ENCODE data around the gene GALT. TPM values are rescaled to one million over a fixed set of nuclear protein-coding genes. Genes with fewer than 3 reads are reported as not detected.

GALT gene
- 41.6 TPM for polyA plus RNA-seq (2012; ENCODE audit: insufficient read depth, insufficient read length)

- H3K4me3 ChIP-seq (ENCODE audit: low read length), result peak within 1 kb of the TSS; percentile 93
- DNase-seq (ENCODE audit: low read depth, low spot score), result peak; percentile 72
Measured at GRCh38 chr9:34646211-34647083, at the start of gene GALT. TSS of gene GALT (plus strand) at chr9:34646675. CDS start at chr9:34646705, 30 bp downstream.

DNA sequence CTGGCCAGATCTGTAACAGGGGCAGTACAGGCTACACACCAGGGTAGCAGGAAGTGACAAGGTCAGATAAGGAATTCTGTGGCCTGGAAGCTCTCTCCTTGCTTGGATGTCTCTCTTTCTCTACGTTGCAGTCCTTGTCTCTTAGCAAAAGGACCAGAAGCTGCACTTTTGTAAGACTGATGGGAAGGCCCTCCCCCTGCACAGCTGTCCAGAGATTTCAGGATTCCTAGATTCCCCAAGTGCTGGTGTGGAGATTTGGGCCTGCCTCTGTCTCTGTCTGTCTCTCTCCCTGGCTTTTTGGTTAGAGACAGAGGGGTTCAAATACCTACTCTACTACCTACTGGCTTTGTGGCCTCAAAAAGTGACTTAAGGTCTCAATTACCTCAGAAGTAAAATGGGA lies 46.9 kb upstream of the GALT start:
- no peak for DNase-seq (ENCODE audit: low read depth, low spot score)
- H3K4me3 ChIP-seq (ENCODE audit: low read length), result no peak overlapping the region

GRCh38 chr9:34600908-34601307 lies 45.6 kb upstream of the GALT start:
- no peak overlapping the region for H3K4me3 ChIP-seq (ENCODE audit: low read length)
- no peak for DNase-seq (ENCODE audit: low read depth, low spot score)

DNA sequence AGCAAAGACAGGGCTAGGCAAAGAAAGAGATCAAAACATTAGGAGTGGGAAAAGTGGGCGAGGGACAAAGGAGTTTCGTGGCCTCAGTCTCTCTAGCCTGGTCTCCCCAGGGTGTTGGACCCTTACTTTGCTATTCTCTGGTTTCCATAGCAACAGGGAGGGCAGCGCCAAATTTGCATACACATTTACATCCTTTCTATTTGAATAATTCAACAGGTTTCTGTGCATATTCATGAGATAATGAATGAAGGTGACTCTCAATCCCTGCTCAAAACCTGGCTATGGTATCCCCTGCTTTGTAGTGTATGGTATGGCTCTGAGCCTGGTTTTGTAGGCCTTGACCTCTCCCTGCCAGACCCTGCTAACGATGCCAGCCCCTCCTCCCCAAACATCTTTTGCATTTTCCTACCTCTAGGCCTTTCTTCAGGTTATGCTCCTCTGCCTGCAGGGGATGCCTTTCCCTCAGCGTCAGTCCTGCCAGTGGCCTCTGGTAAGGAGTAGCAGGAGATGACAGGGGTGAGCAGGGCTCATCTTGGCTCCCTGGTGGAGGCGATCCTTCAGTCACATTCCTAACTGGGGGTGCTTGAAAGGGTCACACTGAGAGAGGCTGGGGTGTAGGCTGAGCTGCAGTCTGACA lies 44.4 kb upstream of the GALT start:
- no peak overlapping the region for H3K4me3 ChIP-seq (ENCODE audit: low read length)
- DNase-seq (ENCODE audit: low read depth, low spot score), result no peak

- DNase-seq (ENCODE audit: low read depth, low spot score), result peak; percentile 62
Measured at GRCh38 chr9:34603610-34604231, 42.8 kb upstream of the GALT start.

DNA sequence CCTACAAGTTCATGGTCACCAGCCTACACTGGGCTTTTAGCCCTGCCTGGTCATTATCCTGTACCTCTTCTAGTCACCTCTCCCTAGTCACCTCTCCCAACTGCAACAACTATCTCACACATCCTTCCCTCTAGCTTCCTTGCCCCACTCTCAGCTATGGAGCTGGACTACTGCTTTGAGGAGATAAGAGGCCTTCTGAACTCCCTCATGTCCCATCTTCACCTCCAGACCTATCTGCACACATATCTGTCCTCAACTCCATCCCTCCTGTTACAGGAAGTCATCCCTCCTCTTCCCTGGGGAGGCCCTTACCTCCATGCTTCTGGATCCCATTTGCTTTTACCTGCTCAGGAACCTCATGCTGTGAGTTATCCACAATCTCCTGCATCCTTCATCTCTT lies 40.3 kb upstream of the GALT start:
- DNase-seq (ENCODE audit: low read depth, low spot score), result no peak
- no peak overlapping the region for H3K4me3 ChIP-seq (ENCODE audit: low read length)

More at GRCh38 chr9:34603610-34604231, 42.8 kb upstream of the GALT start:
- no peak overlapping the region for H3K4me3 ChIP-seq (ENCODE audit: low read length)

DNA sequence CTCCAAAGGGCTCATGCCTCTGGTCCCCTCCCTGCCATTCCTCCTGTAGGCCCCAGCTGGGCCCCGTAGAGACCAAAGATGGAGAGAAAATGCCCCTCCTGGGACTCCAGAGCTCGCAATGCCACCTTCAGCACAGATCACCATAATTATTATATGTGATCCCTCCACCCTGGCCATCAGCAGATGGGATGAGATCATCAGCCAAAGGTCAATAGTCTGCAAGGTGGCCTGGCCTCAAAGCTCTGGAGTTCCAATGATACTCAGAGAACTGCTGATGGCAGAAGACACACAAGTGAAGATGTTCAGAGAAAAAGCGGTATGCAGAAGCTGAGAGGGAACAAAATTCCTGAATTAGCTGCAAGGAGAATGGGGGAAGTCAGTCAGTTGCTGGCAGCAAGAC lies 39.6 kb upstream of the GALT start:
- no peak overlapping the region for H3K4me3 ChIP-seq (ENCODE audit: low read length)
- DNase-seq (ENCODE audit: low read depth, low spot score), result no peak

DNA sequence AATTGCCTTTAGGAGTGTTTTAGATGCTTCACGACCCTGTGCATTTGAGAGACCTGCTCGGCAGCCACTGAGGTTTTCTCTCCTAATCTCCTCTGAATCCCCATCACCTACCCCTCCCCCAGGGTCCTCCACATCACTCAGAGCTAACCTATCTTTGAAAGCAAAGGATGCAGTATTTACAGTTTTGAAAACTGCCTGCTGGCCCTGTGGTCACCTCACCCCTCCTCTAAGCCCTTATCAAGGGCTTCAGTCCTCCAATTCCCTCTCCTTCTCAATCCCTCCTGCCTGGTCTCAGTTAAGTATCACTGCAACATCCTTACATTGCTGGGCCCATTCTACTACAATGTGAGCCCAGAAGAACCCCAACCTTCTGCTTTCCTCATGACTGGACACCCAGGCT lies 39.1 kb upstream of the GALT start:
- DNase-seq (ENCODE audit: low read depth, low spot score), result no peak
- no peak overlapping the region for H3K4me3 ChIP-seq (ENCODE audit: low read length)

DNA sequence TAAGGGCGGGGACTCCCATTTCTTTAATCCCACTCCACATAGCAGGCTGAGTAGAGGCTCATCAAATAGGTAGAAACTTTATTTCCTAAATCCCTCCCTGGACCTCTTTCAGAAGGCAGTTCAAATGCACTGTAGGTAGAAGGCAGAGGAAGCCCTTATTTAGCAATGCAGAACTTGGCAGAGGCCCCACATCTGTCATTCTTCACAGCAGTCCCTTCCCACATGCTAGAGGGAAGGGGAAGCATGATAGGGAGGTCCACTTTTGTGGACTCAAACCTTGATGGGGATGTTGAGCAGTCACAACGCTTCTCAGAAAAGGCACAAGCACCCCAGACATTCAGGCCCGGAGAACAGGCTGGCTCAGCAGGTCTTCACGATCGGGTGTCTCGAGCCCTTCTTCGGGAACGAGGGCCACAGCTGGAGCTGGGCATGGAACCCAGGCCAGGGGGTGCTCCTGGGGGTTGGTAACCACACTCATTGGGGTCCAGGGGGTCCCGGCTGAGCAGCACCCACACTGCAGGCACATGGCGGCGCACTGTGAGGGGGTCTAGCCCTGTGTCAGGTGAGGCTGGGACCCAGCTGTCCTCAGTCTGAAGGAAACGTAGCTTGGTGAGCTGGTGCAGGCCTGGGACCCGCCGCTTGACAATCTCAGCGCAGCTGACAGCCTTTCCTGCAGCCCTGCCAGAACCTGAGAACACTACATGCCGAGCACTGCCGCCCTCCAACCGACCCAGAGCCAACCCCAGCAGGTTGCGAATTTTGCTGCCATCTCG lies 35.9 kb upstream of the GALT start:
- no peak for DNase-seq (ENCODE audit: low read depth, low spot score)
- peak overlapping the region; percentile 94 for H3K4me3 ChIP-seq (ENCODE audit: low read length)

- H3K4me3 ChIP-seq (ENCODE audit: low read length), result peak overlapping the region; percentile 94
- DNase-seq (ENCODE audit: low read depth, low spot score), result no peak
Measured at GRCh38 chr9:34611251-34611810, 35.1 kb upstream of the GALT start.

GRCh38 chr9:34611811-34612787 lies 34.4 kb upstream of the GALT start, which contains the start of gene RPP25L:
TSS of gene RPP25L (minus strand) at chr9:34612097. CDS start at chr9:34611296, 801 bp downstream.
- H3K4me3 ChIP-seq (ENCODE audit: low read length), result peak within 1 kb of the TSS; percentile 94
- DNase-seq (ENCODE audit: low read depth, low spot score), result peak; percentile 55

DNA sequence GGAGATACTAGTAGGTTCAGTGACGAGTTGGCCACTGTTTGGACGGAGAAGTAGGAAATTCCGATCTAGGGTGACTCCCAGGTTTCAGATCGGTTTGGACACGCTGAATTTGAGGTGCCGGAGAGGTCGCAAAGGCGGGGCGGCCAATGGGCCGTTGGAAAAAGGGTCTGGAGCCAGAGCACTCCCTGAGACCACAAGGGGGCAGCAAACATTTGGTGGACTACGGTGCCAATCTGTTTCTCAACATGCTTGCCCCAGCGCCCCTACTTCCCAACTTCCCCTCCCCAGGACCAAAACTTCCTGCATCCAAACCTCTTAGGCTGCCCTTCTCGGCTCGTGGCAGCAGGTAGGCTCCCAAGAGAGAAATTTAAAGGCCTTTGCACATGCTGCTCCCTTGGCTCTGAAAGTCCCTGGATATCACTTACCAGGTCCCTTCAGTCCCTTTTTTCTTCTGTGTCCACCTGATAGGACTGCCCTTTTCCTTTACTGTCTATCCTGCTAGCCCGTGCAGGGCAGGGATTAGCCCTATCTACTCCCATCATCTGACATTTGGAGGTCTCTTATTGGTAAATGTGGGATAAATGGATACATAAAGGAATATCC lies 33.6 kb upstream of the GALT start:
- H3K4me3 ChIP-seq (ENCODE audit: low read length), result peak overlapping the region; percentile 94
- peak; percentile 54 for DNase-seq (ENCODE audit: low read depth, low spot score)

DNA sequence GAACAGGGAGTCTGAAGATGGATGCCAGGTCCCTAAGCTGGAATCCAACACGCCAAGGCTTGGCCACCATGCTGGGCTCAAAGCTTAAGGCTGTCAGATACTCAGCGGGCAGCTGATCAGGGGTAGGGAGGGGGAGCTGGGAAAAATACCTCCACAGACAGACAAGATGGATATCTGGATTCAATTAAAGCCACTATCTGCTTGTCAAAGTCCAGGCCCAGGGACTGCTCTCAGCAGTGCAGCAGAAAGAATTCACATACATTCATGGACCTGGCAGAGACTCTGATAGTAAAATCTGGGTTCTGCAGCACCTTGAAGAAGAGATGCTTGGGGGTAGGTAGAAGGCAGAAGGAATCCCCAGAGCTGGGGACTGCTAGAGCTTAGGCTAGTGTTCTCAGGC lies 31.3 kb upstream of the GALT start:
- no peak for DNase-seq (ENCODE audit: low read depth, low spot score)
- no peak overlapping the region for H3K4me3 ChIP-seq (ENCODE audit: low read length)

GRCh38 chr9:34620061-34620994 lies 26.1 kb upstream of the GALT start, which contains the start of gene DCTN3:
TSS of gene DCTN3 (minus strand) at chr9:34620495. CDS start at chr9:34620464, 31 bp downstream.
- peak; percentile 95 for DNase-seq (ENCODE audit: low read depth, low spot score)
- H3K4me3 ChIP-seq (ENCODE audit: low read length), result peak within 1 kb of the TSS; percentile 92

DNA sequence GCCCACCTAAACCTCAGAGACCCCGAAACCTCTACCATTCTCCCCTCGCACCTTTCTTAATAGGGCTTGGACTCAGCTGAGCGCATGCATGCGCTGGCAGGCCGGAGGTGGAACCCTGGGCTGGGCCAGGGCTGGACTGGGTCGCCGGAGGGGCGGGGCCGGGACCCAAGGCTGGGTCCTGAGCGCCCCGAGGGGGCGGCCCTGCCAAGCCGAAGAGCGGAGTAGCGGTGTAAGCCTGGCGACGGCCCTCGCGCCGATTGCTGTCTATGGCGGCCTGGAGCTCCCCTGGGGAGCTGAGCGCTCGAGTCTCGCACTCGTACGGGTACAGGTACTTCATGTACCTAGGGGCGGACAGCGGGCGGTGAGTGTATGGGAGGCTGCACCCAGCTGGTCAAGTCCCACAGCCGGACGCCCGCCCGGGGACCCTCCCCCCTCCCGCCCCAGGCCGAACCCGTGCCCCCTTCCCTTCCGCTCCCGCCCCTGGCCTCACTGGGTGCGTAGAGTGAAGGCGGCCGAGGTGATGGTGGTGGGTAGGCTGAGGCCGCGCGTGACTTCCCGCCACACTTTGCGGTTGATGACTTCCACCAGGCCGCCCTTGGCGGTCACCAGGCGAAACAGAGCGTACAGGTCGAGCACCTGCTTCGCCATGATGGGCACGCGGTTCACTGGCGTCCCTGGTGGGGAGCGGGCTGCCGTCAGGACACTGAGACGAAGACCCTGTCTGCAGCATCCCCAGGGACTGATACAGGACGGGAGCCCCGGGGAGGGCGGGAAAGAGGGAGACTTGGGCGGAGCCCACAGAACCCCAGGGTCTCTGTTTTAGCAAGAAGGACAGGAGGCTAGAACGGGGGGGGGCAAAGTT lies 22.9 kb upstream of the GALT start:
- no peak for DNase-seq (ENCODE audit: low read depth, low spot score)
- no peak overlapping the region for H3K4me3 ChIP-seq (ENCODE audit: low read length)

Measured in Jurkat, Clone E6-1 (cell line).